Nephron (organoid): ENCODE data around the gene KDM7A.

Experiments used
- H3K27ac Mint-ChIP-seq, 3 experiments: 2 replicates each; pipeline ENCODE4 v1.8.0; 2020; ENCODE audit warnings: mixed read lengths in 3 of 3, mild to moderate bottlenecking in 2 of 3, moderate library complexity in 1 of 3
- H3K27me3 Mint-ChIP-seq: 2 replicates; pipeline ENCODE4 v1.8.0; 2021; ENCODE audit warnings: low read depth, mild to moderate bottlenecking, moderate library complexity, mixed read lengths
- H3K36me3 Mint-ChIP-seq: 2 replicates; pipeline ENCODE4 v1.8.0; 2020; ENCODE audit warnings: low read depth, mixed read lengths
- H3K4me1 Mint-ChIP-seq: 2 replicates; pipeline ENCODE4 v1.8.0; 2020; ENCODE audit warnings: mixed read lengths
- H3K4me3 Mint-ChIP-seq, 3 experiments: 2 replicates each; pipeline ENCODE4 v1.8.0; 2020; ENCODE audit warnings: mild to moderate bottlenecking in 3 of 3, mixed read lengths in 3 of 3, moderate library complexity in 2 of 3
- H3K9me3 Mint-ChIP-seq: 2 replicates; pipeline ENCODE4 v1.8.0; 2020; ENCODE audit warnings: mixed read lengths
- TF ChIP-seq, protein P1 (sequence below), 3 experiments: fragments of 200-600 bp; sonication (generic); IDR thresholded peaks; one replicate each; pipeline ENCODE4 v1.5.0; 2021; ENCODE audit warnings: antibody characterized with exemption in 3 of 3; ENCODE audit not compliant: unreplicated experiment in 3 of 3

The KDM7A gene

DNA sequence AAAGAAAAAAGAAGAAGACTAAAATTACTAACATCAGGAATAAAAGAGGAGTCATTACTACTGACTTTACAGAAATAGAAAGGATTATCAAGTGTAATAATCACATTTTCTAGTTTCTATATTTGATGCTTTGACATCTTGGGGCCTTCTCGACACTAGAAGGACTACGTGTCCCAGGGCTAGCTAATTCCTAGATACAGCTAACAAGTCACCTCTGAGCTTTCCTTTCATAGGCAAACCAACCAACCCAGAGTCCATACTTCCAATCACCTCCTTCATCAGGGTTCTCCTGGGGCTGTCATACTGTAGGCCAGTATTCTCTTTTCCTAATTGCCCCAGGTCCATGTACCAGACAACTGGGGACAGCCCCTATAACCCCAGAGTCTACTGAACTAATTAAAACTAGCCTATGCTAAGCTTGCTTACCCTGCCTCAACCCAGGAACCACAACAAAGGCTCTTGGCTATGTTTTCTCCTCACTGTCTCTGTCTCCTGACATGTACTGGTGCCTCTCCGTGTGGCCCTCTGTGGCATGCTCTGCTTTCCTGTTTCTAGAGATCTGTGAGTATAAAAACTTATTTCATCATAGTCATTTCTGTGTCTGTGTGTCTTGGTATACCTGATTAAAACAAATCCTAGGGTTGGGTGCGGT is 107.4 kb downstream of the KDM7A start:
- TF ChIP-seq, protein P1, sequence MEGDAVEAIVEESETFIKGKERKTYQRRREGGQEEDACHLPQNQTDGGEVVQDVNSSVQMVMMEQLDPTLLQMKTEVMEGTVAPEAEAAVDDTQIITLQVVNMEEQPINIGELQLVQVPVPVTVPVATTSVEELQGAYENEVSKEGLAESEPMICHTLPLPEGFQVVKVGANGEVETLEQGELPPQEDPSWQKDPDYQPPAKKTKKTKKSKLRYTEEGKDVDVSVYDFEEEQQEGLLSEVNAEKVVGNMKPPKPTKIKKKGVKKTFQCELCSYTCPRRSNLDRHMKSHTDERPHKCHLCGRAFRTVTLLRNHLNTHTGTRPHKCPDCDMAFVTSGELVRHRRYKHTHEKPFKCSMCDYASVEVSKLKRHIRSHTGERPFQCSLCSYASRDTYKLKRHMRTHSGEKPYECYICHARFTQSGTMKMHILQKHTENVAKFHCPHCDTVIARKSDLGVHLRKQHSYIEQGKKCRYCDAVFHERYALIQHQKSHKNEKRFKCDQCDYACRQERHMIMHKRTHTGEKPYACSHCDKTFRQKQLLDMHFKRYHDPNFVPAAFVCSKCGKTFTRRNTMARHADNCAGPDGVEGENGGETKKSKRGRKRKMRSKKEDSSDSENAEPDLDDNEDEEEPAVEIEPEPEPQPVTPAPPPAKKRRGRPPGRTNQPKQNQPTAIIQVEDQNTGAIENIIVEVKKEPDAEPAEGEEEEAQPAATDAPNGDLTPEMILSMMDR (IDR thresholded peaks at IDR 0.05; ENCODE audit: unreplicated experiment in 3 of 3): no peak
- H3K4me1 Mint-ChIP-seq: no peaks in the 10 kb centered on the region
- H3K4me3 Mint-ChIP-seq: no peak overlapping the region
- H3K9me3 Mint-ChIP-seq: peaks cover 34% of the 10 kb centered on the region
- H3K27me3 Mint-ChIP-seq: peaks cover 7% of the 10 kb centered on the region
- no peak overlapping the region for H3K27ac Mint-ChIP-seq
- H3K36me3 Mint-ChIP-seq: no peaks in the 10 kb centered on the region

DNA sequence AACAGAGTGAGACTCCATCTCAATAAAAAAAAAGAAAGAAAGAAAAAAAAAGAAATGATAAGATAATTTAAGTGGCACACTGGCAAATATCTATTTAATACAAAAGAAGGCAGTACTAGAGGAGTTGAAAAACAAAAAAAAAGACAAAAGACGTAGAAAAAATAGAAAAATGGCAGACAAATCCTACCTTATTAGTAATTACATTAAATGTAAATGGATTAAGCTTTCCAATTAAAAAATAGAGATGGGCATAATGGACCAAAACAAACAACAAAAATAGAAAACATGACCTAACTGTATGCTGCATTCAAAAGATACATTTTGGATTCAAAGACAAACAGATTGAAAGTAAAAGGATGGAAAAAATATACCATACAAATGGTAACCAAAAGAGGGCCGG is 108.8 kb downstream of the KDM7A start:
- Mint-ChIP-seq H3K9me3 (peaks cover 38% of the 10 kb centered on the region), H3K27ac (no peak overlapping the region), H3K36me3 (no peaks in the 10 kb centered on the region), H3K4me1 (no peaks in the 10 kb centered on the region), H3K27me3 (peaks cover 11% of the 10 kb centered on the region), H3K4me3 (no peak overlapping the region)
- TF ChIP-seq, protein P1 (IDR thresholded peaks at IDR 0.05; ENCODE audit: unreplicated experiment in 3 of 3): no peak

DNA sequence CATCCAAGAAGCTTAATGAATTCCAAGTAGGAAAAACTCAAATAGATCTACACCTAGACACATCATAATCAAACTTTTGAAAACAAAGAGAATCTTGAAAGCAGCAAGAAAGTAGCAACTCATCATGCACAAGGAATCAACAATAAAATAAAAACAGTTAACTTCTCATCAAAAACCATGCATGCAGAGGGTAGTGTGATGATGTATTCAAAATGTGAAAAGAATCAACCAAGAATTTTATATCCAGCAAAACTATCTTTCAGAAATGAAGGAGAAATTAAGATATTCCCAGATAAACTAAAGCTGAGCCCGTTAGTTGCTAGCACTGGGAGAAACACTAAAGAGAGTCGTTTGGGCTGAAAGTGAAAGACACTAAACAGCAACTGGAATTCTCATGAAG is 109.7 kb downstream of the KDM7A start:
- Mint-ChIP-seq H3K4me1 (no peaks in the 10 kb centered on the region), H3K27me3 (peaks cover 11% of the 10 kb centered on the region), H3K9me3 (peaks cover 38% of the 10 kb centered on the region), H3K27ac (no peak overlapping the region), H3K4me3 (no peak overlapping the region), H3K36me3 (no peaks in the 10 kb centered on the region)
- TF ChIP-seq, protein P1 (IDR thresholded peaks at IDR 0.05; ENCODE audit: unreplicated experiment in 3 of 3): no peak

DNA sequence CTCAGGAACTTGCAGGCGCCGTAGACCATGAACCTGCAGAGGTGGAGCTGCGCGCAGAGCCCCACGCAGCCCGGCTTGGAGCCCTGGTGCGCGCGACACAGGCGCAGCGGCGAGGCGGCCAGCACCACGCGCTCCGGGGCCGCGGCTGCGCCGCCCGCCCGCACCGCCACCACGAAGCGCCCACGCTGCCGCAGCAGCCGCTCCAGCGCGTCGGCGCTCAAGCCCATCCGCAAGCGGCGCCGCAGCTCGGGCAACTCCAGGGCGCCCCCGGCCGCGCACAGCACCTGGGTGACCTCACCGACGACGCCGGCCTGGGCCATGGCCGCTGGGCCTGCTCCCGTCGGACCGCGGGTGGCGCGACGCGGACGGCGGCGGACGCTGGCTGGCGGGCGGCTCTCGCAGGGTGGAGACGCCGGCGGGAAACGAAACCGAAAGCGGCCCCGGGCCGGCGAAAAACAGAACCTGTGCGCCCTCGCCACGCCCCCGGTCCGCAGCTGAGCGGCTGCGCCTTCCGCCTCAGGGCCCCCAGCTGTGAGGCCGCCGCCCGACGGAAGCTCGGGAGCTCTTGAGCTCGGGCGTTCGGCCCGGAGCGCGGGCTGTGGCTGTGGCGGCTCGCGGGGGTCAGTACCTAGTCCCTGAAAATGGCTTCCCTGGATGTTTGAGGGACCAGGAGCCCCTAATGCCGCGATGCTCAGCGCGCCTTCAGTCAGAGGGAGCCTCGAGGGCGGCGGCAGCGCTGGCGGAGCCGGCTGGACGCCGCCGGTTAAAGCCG is 114.1 kb downstream of the KDM7A start, which contains the start of gene PARP12:
Gene PARP12 (minus strand): TSS at position 424 of the 772 bp plus-strand sequence. CDS start 104 bp downstream, at position 320.
- peaks cover 12% of the 10 kb centered on the region for H3K4me1 Mint-ChIP-seq
- H3K36me3 Mint-ChIP-seq: no peaks in the 10 kb centered on the region
- TF ChIP-seq, protein P1 (IDR thresholded peaks at IDR 0.05; ENCODE audit: unreplicated experiment in 3 of 3): no peak
- H3K27me3 Mint-ChIP-seq: peaks cover 27% of the 10 kb centered on the region
- H3K4me3 Mint-ChIP-seq: peak within 1 kb of the TSS; percentile 77 to 81 (median 79)
- peak within 1 kb of the TSS in 1 of 3 experiments; percentile 35 for H3K27ac Mint-ChIP-seq
- peaks cover 23% of the 10 kb centered on the region for H3K9me3 Mint-ChIP-seq

DNA sequence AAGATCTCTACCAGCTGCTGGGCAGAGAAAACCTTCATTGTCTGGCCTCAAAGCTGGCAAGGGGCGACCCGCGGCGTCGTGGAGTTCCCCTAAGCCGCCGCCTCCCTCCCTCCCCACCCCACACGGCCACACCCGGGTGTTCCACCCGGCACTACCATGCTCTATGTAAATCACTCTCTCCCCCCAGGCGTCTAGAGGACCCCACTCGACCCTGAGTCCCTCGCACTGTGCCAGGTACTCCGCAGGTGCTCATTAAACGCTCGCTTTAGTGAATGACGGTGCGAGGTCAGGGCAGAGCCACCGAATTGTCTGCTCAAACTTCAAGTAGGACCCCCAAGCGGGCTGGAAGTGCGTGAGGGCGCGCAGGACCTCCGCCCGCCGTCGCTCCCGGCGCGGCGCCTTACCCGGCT is 114.7 kb downstream of the KDM7A start:
- Mint-ChIP-seq H3K9me3 (peaks cover 20% of the 10 kb centered on the region), H3K27me3 (peaks cover 27% of the 10 kb centered on the region), H3K4me3 (peak overlapping the region; percentile 54 to 77 (median 72)), H3K36me3 (no peaks in the 10 kb centered on the region), H3K4me1 (peaks cover 12% of the 10 kb centered on the region), H3K27ac (no peak overlapping the region)
- TF ChIP-seq, protein P1 (IDR thresholded peaks at IDR 0.05; ENCODE audit: unreplicated experiment in 3 of 3): no peak
